GM20000 (cell line): ENCODE measurements around the gene POT1.

Experiments
- DNase-seq: peaks from one replicate; pipeline ENCODE4 v3.0.0; 2012; ENCODE audit warnings: low spot score
- CTCF ChIP-seq: IDR thresholded peaks from 2 replicates; pipeline ENCODE4 v1.5.1; 2012; ENCODE audit warnings: mild to moderate bottlenecking, control low read depth; ENCODE audit errors: extremely low read depth, missing control alignments

The POT1 gene

GRCh38 chr7:124792002-124792401, 137.6 kb downstream of the POT1 start:
- DNase-seq: no peak
- no peak for TF ChIP-seq CTCF

- DNase-seq: no peak
- no peak for TF ChIP-seq CTCF
Measured at GRCh38 chr7:124791426-124791825, 138.2 kb downstream of the POT1 start.

- DNase-seq: no peak
Measured at GRCh38 chr7:124790645-124791044, 139.0 kb downstream of the POT1 start.

GRCh38 chr7:124785994-124786393, 143.6 kb downstream of the POT1 start:
- no peak for TF ChIP-seq CTCF

More at GRCh38 chr7:124790645-124791044, 139.0 kb downstream of the POT1 start:
- TF ChIP-seq CTCF: no peak

GRCh38 chr7:124784879-124785818, 144.5 kb downstream of the POT1 start:
- DNase-seq: peak; percentile 35
- peak; percentile 75 for TF ChIP-seq CTCF

More at GRCh38 chr7:124785994-124786393, 143.6 kb downstream of the POT1 start:
- DNase-seq: no peak

- DNase-seq: no peak
- TF ChIP-seq CTCF: no peak
Measured at GRCh38 chr7:124783271-124783670, 146.4 kb downstream of the POT1 start.

GRCh38 chr7:124781907-124782734, 147.5 kb downstream of the POT1 start:
- DNase-seq: no peak
- no peak for TF ChIP-seq CTCF
